ENCODE measurements around the gene ADPRM. TPM values are rescaled to one million over a fixed set of nuclear protein-coding genes. Genes with fewer than 3 reads are reported as not detected.

The ADPRM gene
- total and polyA plus RNA-seq, 2 experiments from 2014 or later, result 6.8 to 8.8 TPM

DNA sequence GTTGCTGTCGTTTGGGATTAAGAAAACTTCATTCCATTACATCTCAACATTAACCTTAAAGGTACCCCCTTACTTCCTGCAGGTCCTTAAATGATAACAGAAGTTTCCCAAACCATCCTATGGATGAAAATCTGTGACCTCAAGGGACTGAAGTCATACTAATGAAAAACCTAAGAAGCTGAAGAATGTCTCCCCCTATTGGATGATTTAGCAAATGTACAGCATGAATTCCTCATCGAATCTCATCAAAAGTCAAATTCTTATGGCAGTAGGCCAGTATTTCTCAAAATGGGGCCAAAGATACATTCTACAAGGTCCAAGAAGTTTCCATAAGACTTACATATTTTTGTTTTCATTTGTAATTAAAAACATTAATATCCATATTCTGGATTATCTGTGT lies 13.5 kb upstream of the ADPRM start:
- H3K27ac ChIP-seq (ENCODE audit: low read depth), result no peak overlapping the region
- Mint-ChIP-seq H3K4me1 (no peaks in the 10 kb centered on the region), H3K27me3 (ENCODE audit: insufficient read depth, low read depth, poor library complexity) (peaks cover 2% of the 10 kb centered on the region), H3K9me3 (no peaks in the 10 kb centered on the region), H3K36me3 (ENCODE audit: low read depth) (peaks cover 83% of the 10 kb centered on the region), H3K4me3 (no peak overlapping the region), H3K27ac (no peak overlapping the region)
- peaks cover 45% of the 10 kb centered on the region for H3K36me3 ChIP-seq (ENCODE audit: insufficient read depth)
- H3K79me2 ChIP-seq (replicated peaks; ENCODE audit: insufficient read depth), result peaks cover 16% of the 10 kb centered on the region
- H3K4me2 ChIP-seq, result no peak overlapping the region
- no peaks in the 10 kb centered on the region for H3F3A ChIP-seq (replicated peaks; ENCODE audit: low read depth)
- no peak overlapping the region for H3K4me3 ChIP-seq
- H3K27me3 ChIP-seq (ENCODE audit: insufficient read depth), result no peaks in the 10 kb centered on the region
- DNase-seq (ENCODE audit: low spot score), result peak; percentile 54
- no peak overlapping the region for H2AFZ ChIP-seq
- peaks cover 30% of the 10 kb centered on the region for H4K20me1 ChIP-seq (replicated peaks; ENCODE audit: insufficient read depth)
- TF ChIP-seq, protein P1, sequence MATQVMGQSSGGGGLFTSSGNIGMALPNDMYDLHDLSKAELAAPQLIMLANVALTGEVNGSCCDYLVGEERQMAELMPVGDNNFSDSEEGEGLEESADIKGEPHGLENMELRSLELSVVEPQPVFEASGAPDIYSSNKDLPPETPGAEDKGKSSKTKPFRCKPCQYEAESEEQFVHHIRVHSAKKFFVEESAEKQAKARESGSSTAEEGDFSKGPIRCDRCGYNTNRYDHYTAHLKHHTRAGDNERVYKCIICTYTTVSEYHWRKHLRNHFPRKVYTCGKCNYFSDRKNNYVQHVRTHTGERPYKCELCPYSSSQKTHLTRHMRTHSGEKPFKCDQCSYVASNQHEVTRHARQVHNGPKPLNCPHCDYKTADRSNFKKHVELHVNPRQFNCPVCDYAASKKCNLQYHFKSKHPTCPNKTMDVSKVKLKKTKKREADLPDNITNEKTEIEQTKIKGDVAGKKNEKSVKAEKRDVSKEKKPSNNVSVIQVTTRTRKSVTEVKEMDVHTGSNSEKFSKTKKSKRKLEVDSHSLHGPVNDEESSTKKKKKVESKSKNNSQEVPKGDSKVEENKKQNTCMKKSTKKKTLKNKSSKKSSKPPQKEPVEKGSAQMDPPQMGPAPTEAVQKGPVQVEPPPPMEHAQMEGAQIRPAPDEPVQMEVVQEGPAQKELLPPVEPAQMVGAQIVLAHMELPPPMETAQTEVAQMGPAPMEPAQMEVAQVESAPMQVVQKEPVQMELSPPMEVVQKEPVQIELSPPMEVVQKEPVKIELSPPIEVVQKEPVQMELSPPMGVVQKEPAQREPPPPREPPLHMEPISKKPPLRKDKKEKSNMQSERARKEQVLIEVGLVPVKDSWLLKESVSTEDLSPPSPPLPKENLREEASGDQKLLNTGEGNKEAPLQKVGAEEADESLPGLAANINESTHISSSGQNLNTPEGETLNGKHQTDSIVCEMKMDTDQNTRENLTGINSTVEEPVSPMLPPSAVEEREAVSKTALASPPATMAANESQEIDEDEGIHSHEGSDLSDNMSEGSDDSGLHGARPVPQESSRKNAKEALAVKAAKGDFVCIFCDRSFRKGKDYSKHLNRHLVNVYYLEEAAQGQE (IDR thresholded peaks at IDR 0.05; ENCODE audit: unreplicated experiment), result no peak
- TF ChIP-seq, protein P2, sequence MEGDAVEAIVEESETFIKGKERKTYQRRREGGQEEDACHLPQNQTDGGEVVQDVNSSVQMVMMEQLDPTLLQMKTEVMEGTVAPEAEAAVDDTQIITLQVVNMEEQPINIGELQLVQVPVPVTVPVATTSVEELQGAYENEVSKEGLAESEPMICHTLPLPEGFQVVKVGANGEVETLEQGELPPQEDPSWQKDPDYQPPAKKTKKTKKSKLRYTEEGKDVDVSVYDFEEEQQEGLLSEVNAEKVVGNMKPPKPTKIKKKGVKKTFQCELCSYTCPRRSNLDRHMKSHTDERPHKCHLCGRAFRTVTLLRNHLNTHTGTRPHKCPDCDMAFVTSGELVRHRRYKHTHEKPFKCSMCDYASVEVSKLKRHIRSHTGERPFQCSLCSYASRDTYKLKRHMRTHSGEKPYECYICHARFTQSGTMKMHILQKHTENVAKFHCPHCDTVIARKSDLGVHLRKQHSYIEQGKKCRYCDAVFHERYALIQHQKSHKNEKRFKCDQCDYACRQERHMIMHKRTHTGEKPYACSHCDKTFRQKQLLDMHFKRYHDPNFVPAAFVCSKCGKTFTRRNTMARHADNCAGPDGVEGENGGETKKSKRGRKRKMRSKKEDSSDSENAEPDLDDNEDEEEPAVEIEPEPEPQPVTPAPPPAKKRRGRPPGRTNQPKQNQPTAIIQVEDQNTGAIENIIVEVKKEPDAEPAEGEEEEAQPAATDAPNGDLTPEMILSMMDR (conservative IDR thresholded peaks at IDR 0.05; ENCODE audit: low read depth in 2 of 2), result peak; percentile 48 to 79
- no peak for ATAC-seq
- no peaks in the 10 kb centered on the region for H3K4me1 ChIP-seq (ENCODE audit: insufficient read depth)
- H3K9me2 ChIP-seq (ENCODE audit: insufficient read depth), result no peaks in the 10 kb centered on the region

DNA sequence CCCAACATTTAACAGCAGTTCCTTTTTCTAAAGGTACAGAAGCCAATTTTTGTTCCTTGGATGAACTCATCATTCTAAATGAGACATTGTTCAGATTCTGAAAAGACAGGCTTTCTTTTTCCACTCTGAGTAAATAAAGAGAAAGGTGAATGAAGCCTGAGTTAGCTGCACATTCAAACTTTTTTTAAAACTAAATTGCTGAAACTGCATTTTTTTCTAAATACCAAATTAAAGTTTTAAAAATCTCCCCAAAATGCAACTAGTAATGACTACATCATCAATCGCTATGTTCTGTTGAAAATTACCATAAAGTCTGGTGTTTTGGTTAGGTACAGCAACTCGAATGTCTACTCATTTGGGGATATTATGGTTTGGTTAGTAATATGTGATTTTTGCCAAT lies 9.9 kb upstream of the ADPRM start:
- H3K36me3 ChIP-seq (ENCODE audit: insufficient read depth), result peaks cover 51% of the 10 kb centered on the region
- no peak for ATAC-seq
- TF ChIP-seq NANOG (IDR thresholded peaks at IDR 0.05; ENCODE audit: borderline replicate concordance) (no peak), EZH2 (IDR thresholded peaks at IDR 0.05; ENCODE audit: low read depth, unreplicated experiment) (no peak), JUNB (IDR thresholded peaks at IDR 0.05; ENCODE audit: unreplicated experiment) (no peak), EZH2phosphoT487 (IDR thresholded peaks at IDR 0.05; ENCODE audit: unreplicated experiment) (no peak), ZNF331 (CRISPR knock-in tag; IDR thresholded peaks at IDR 0.05; ENCODE audit: low read depth) (no peak), STAT1 (IDR thresholded peaks at IDR 0.05; ENCODE audit: unreplicated experiment) (no peak), POLR2AphosphoS5 (IDR thresholded peaks at IDR 0.05; ENCODE audit: low read depth) (no peak), CREB1 (CRISPR knock-in tag; IDR thresholded peaks at IDR 0.05; ENCODE audit: low read depth) (no peak)
- TF ChIP-seq, protein P1 (IDR thresholded peaks at IDR 0.05; ENCODE audit: unreplicated experiment), result no peak
- TF ChIP-seq, protein P2 (conservative IDR thresholded peaks at IDR 0.05; ENCODE audit: low read depth in 2 of 2), result no peak

More for the DNA sequence above, 9.9 kb upstream of the ADPRM start:
- H3K36me3 Mint-ChIP-seq (ENCODE audit: low read depth), result peaks cover 81% of the 10 kb centered on the region
- Histone ChIP-seq H3K79me2 (replicated peaks; ENCODE audit: insufficient read depth) (peaks cover 53% of the 10 kb centered on the region), H3K27ac (ENCODE audit: low read depth) (no peak overlapping the region), H2AFZ (no peak overlapping the region), H3F3A (replicated peaks; ENCODE audit: low read depth) (no peaks in the 10 kb centered on the region), H3K4me3 (no peak overlapping the region), H3K27me3 (ENCODE audit: insufficient read depth) (no peaks in the 10 kb centered on the region), H3K4me1 (ENCODE audit: insufficient read depth) (no peaks in the 10 kb centered on the region; the same call in 1 of the 2 replicates), H3K9me2 (ENCODE audit: insufficient read depth) (no peaks in the 10 kb centered on the region), H3K4me2 (no peak overlapping the region), H4K20me1 (replicated peaks; ENCODE audit: insufficient read depth) (peaks cover 49% of the 10 kb centered on the region)
- H3K4me1 Mint-ChIP-seq, result no peaks in the 10 kb centered on the region; the same call in 2 of the 3 replicates
- H3K27me3 Mint-ChIP-seq (ENCODE audit: insufficient read depth, low read depth, poor library complexity), result peaks cover 2% of the 10 kb centered on the region
- no peak overlapping the region for H3K4me3 Mint-ChIP-seq
- no peaks in the 10 kb centered on the region for H3K9me3 Mint-ChIP-seq
- DNase-seq (ENCODE audit: low spot score), result no peak
- no peak overlapping the region for H3K27ac Mint-ChIP-seq
